Endothelial cell of umbilical vein (primary cell): ENCODE measurements around the gene ARMH4. TPM values are rescaled to one million over a fixed set of nuclear protein-coding genes. Genes with fewer than 3 reads are reported as not detected.

Experiments used
- BruUV-seq: library from RNA; stranded (reverse); fragments of 400-500 nt; replicated peaks from 2 replicates; lab custom pipeline; 2021; lab: Mats Ljungman, UMichigan
- CTCF ChIA-PET: fragments of 300-600, 350-600 bp; sonication (Branson Sonifier 250); formaldehyde crosslinking; loops from one replicate; lab custom pipeline; 2021; ENCODE audit warnings: antibody characterized with exemption, inconsistent platforms; lab: Charles Lee
- POLR2A ChIA-PET: fragments of 300-600, 350-600 bp; sonication (Branson Sonifier 250); formaldehyde crosslinking; loops from one replicate; lab custom pipeline; 2021; ENCODE audit warnings: antibody characterized with exemption, inconsistent platforms; lab: Charles Lee
- DNase-seq: peaks from one replicate; pipeline ENCODE4 v3.0.0-alpha.2; 2011; ENCODE audit warnings: low read depth, low spot score
- FAIRE-seq: peaks from 2 replicates; lab custom pipeline; 2011; peaks lifted over from hg19 to GRCh38; lab: Jason Lieb, UNC
- H2AFZ ChIP-seq: 2 replicates; pipeline ENCODE4 v1.6.0; 2012; ENCODE audit warnings: low read depth, low read length, control low read depth, inconsistent platforms
- H3K27ac ChIP-seq: 2 replicates; pipeline ENCODE4 v1.5.1; 2011; ENCODE audit warnings: low read depth, mild to moderate bottlenecking, control low read depth, low read length, moderate library complexity; ENCODE audit not compliant: insufficient read depth
- H3K27me3 ChIP-seq, 2 experiments: 2 replicates each; pipeline versions ENCODE4 v1.6.0 to v1.6.1; 2011; ENCODE audit warnings: low read length in 2 of 2, mixed read lengths in 1 of 2; ENCODE audit not compliant: control insufficient read depth in 2 of 2, insufficient read depth in 2 of 2
- H3K36me3 ChIP-seq, 2 experiments: 2 replicates in 1 of 2; 3 replicates in 1 of 2; pipeline ENCODE4 v1.5.1; 2011; ENCODE audit warnings: low read length in 2 of 2, mild to moderate bottlenecking in 1 of 2, moderate library complexity in 1 of 2; ENCODE audit not compliant: control insufficient read depth in 2 of 2, insufficient read depth in 2 of 2; ENCODE audit errors: extremely low read depth in 1 of 2
- H3K4me1 ChIP-seq: 3 replicates; pipeline ENCODE4 v1.5.1; 2011; ENCODE audit warnings: mild to moderate bottlenecking, low read length; ENCODE audit not compliant: control insufficient read depth, insufficient read depth; ENCODE audit errors: extremely low read depth
- H3K4me2 ChIP-seq: 2 replicates; pipeline ENCODE4 v1.6.1; 2011; ENCODE audit warnings: low read length, control low read depth, mixed read lengths; ENCODE audit not compliant: insufficient read depth
- H3K4me3 ChIP-seq, 3 experiments: fragments of 200-600 bp in 1 of 3; sonication (generic), shearing (Covaris generic) in 1 of 3; replicated peaks in 1 of 3; 2 replicates each; pipeline ENCODE4 v1.5.1; 2011 to 2016; ENCODE audit warnings: control low read depth in 3 of 3, low read length in 3 of 3, mild to moderate bottlenecking in 2 of 3, inconsistent platforms in 1 of 3, low read depth in 1 of 3, moderate library complexity in 1 of 3; ENCODE audit not compliant: insufficient read depth in 1 of 3
- H3K79me2 ChIP-seq: 2 replicates; pipeline ENCODE4 v1.6.0; 2012; ENCODE audit warnings: low read length, inconsistent platforms; ENCODE audit not compliant: control insufficient read depth, insufficient read depth
- H3K9ac ChIP-seq: replicated peaks from 2 replicates; pipeline ENCODE3; 2011; ENCODE audit warnings: low read length, control low read depth; ENCODE audit not compliant: insufficient read depth; ENCODE audit errors: extremely low read depth
- H3K9me1 ChIP-seq: replicated peaks from 3 replicates; pipeline ENCODE4 v1.6.0; 2011; ENCODE audit warnings: mild to moderate bottlenecking, low read length; ENCODE audit not compliant: control insufficient read depth, insufficient read depth; ENCODE audit errors: extremely low read depth
- H3K9me3 ChIP-seq: replicated peaks from 2 replicates; pipeline ENCODE4 v1.5.1; 2012; ENCODE audit warnings: low read length, inconsistent platforms; ENCODE audit not compliant: control insufficient read depth, insufficient read depth
- H4K20me1 ChIP-seq: replicated peaks from 2 replicates; pipeline ENCODE3; 2011; ENCODE audit warnings: mild to moderate bottlenecking, low read length; ENCODE audit not compliant: control insufficient read depth, insufficient read depth; ENCODE audit errors: extremely low read depth
- EZH2 ChIP-seq: IDR thresholded peaks from 2 replicates; pipeline ENCODE4 v1.6.1; 2012; ENCODE audit warnings: borderline replicate concordance, low read depth, mild to moderate bottlenecking, moderate library complexity, low read length, inconsistent platforms; ENCODE audit not compliant: severe bottlenecking
- FOS ChIP-seq: IDR thresholded peaks from 2 replicates; pipeline ENCODE4 v1.6.1; 2011; ENCODE audit warnings: mild to moderate bottlenecking, low read length, moderate library complexity, borderline replicate concordance; ENCODE audit not compliant: insufficient read depth
- GATA2 ChIP-seq: IDR thresholded peaks from 2 replicates; pipeline ENCODE4 v1.7.0; 2011; ENCODE audit warnings: low read depth, mild to moderate bottlenecking, moderate library complexity, mixed read lengths, low read length; ENCODE audit not compliant: insufficient read length, insufficient read depth
- JUN ChIP-seq: IDR thresholded peaks from 2 replicates; pipeline ENCODE4 v1.6.1; 2011; ENCODE audit warnings: borderline replicate concordance, low read depth; ENCODE audit not compliant: insufficient read length, insufficient read depth
- MAX ChIP-seq: IDR thresholded peaks from 2 replicates; pipeline ENCODE4 v1.6.1; 2011; ENCODE audit not compliant: insufficient read depth, insufficient read length
- MYC ChIP-seq: IDR thresholded peaks from one replicate; pipeline ENCODE4 v1.6.1; 2011; ENCODE audit warnings: mild to moderate bottlenecking, low read depth, low read length
- POLR2A ChIP-seq: IDR thresholded peaks from 2 replicates; pipeline ENCODE4 v1.6.1; 2012; ENCODE audit warnings: low read depth, mild to moderate bottlenecking, control low read depth, low read length
- POLR2AphosphoS5 ChIP-seq: IDR thresholded peaks from 2 replicates; pipeline ENCODE4 v1.6.1; 2012; ENCODE audit warnings: low read depth, mild to moderate bottlenecking, control low read depth, low read length, moderate library complexity; ENCODE audit not compliant: insufficient read depth
- dilution Hi-C: fragments of 300-500 bp; cut with MboI; formaldehyde crosslinking; loops from one replicate; pipeline ENCODE4 v1.15.0; 2019; ENCODE audit warnings: low sequenced_read_pairs; ENCODE audit not compliant: extremely low pct_ligation_motif_present
- intact Hi-C: fragments of 100-400 bp; cut with micrococcal nuclease; formaldehyde crosslinking; loops from one replicate; pipeline ENCODE4 v1.10.0; 2022
- polyA plus RNA-seq, 4 experiments: library from polyadenylated mRNA; depleted of rRNA in 3 of 4; stranded (reverse) in 3 of 4; unstranded in 1 of 4; fragments of >200 nt; gene quantifications; 2 replicates each; pipeline versions ENCODE4 v1.2.1 to v1.2.3, GENCODE V29; 2011 to 2012; ENCODE audit warnings: missing spikeins in 1 of 4
- total RNA-seq: library from RNA; stranded (reverse); gene quantifications from 2 replicates; pipeline ENCODE4 v1.2.3, GENCODE V29; 2021
- TF ChIP-seq, protein P1 (sequence below), 2 donors: IDR thresholded peaks; 1 replicate in 1 of 2; 2 replicates in 1 of 2; pipeline ENCODE4 v1.5.1; 2011; ENCODE audit warnings: low read length in 2 of 2, mild to moderate bottlenecking in 2 of 2, moderate library complexity in 2 of 2, control low read depth in 1 of 2, inconsistent platforms in 1 of 2, low read depth in 1 of 2; ENCODE audit not compliant: insufficient read depth in 1 of 2; ENCODE audit errors: extremely low read depth in 1 of 2

The ARMH4 gene
- total and polyA plus RNA-seq, 2 donors (not counting 3 experiments of a cell fraction or from before 2014, with no cell fraction given) = 1.1 to 3.0 TPM

- Histone ChIP-seq H3K4me2 (no peak overlapping the region), H3K79me2 (no peaks in the 10 kb centered on the region), H4K20me1 (no peaks in the 10 kb centered on the region), H3K27me3 (no peaks in the 10 kb centered on the region), H3K27ac (no peak overlapping the region), H3K4me3 (no peak overlapping the region), H3K36me3 (no peaks in the 10 kb centered on the region), H2AFZ (no peak overlapping the region), H3K4me1 (no peaks in the 10 kb centered on the region), H3K9ac (no peak overlapping the region), H3K9me3 (no peaks in the 10 kb centered on the region), H3K9me1 (no peaks in the 10 kb centered on the region)
- TF ChIP-seq MYC = no peak
- TF ChIP-seq, protein P1, sequence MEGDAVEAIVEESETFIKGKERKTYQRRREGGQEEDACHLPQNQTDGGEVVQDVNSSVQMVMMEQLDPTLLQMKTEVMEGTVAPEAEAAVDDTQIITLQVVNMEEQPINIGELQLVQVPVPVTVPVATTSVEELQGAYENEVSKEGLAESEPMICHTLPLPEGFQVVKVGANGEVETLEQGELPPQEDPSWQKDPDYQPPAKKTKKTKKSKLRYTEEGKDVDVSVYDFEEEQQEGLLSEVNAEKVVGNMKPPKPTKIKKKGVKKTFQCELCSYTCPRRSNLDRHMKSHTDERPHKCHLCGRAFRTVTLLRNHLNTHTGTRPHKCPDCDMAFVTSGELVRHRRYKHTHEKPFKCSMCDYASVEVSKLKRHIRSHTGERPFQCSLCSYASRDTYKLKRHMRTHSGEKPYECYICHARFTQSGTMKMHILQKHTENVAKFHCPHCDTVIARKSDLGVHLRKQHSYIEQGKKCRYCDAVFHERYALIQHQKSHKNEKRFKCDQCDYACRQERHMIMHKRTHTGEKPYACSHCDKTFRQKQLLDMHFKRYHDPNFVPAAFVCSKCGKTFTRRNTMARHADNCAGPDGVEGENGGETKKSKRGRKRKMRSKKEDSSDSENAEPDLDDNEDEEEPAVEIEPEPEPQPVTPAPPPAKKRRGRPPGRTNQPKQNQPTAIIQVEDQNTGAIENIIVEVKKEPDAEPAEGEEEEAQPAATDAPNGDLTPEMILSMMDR (IDR thresholded peaks at IDR 0.05; ENCODE audit: extremely low read depth in 1 of 2, insufficient read depth in 1 of 2, low read depth in 1 of 2, low read length in 2 of 2) = no peak
- TF ChIP-seq EZH2 = no peak
- no peak for TF ChIP-seq JUN
- no peak for TF ChIP-seq FOS
- TF ChIP-seq POLR2A = no peak
- TF ChIP-seq MAX = no peak
- no peak for TF ChIP-seq POLR2AphosphoS5
- TF ChIP-seq GATA2 = no peak
- no TSS peak for BruUV-seq
- POLR2A ChIA-PET = no interaction called here
- CTCF ChIA-PET = interaction anchor here (1.1 to 1.8 kb wide), 5 partner anchors 9 to 38 kb away, joined by 3 to 7 read pairs (median 4); no protein-coding TSS in a partner anchor
- dilution Hi-C loops = no loop called here
- FAIRE-seq (no peak), DNase-seq (no peak)
- intact Hi-C loops = no loop called here
These were observed 18.3 kb downstream of the ARMH4 start for GRCh38 chr14:58133739-58134138.
